HG03565 (cell line): ENCODE measurements around the gene PURA.
"Not testable (repeated sequence)": the region's sequence is repeated elsewhere in the genome, so short reads cannot be mapped to it uniquely, and the experiment has no call there.

ENCODE experiments used
- ATAC-seq: cut with Tn5 transposase; IDR thresholded peaks from one replicate; pipeline ENCODE4 v1.9.1; 2021; ENCODE audit warnings: mild to moderate bottlenecking, moderate library complexity; ENCODE audit not compliant: unreplicated experiment

Gene PURA

GRCh38 chr5:140134277-140134935 is 20.5 kb downstream of the PURA start:
- no peak for ATAC-seq

- no peak for ATAC-seq
Measured at GRCh38 chr5:140135127-140135526, 21.2 kb downstream of the PURA start.

DNA sequence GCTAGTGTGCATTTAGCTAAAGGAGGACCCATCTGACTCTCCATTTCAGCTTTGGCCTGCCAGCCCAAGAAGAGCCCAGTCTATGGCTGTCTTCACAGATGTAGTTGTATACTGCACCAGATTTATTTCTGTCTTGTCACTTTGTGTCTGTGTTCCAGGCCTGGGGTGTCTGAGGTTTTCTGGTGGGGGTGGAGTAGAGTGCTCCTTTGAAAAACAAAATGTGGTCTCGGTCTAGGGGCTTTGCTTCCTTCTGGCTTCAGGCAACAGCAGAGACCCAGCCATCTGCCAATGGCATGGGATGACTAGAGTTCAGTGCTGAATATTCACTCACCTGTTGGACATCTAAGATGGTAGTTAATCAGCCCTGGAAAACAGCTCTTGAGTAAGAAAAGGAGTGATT is 22.7 kb downstream of the PURA start:
- no peak for ATAC-seq

GRCh38 chr5:140140435-140140834 is 26.5 kb downstream of the PURA start:
- ATAC-seq = no peak

DNA sequence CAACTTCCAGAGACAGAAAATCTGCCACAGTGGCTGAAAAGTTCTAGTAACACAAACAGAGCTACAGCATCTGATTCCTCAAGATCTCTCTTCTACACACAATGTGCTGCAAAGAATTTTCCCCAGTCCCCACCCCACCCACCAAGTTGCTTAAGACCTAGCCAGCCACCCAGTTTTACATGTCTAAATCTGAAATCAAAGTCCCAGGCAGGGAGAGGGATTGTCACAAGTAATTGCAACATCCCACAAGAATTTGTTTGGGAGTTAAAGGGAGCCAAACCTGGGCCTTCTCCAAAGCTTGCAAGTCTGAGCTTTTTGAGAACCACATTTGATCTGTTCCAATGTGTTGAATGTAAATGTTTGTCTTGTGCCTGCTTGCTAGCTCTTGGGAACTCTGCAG is 27.3 kb downstream of the PURA start:
- no peak for ATAC-seq

- no peak for ATAC-seq
Measured at GRCh38 chr5:140142246-140142645, 28.3 kb downstream of the PURA start.

DNA sequence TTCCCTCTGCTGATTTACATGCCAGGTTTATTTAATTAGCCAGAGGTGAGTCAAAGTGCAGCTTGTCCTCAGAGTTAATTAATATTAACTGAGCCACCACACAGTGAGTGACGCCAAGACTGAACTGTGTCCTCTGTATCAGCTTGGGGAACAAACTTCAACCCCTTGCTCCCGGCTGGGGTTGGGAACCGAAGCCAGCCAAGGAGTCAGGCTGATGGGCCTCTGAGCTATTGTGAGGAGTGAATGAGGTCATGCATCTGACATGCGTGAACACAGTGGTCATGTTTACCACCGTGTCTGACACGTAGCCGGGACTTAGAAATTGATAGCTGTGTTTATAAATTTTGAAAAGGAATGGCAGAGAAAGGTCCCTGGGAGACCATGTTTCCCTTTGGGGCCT is 28.9 kb downstream of the PURA start:
- ATAC-seq = no peak

DNA sequence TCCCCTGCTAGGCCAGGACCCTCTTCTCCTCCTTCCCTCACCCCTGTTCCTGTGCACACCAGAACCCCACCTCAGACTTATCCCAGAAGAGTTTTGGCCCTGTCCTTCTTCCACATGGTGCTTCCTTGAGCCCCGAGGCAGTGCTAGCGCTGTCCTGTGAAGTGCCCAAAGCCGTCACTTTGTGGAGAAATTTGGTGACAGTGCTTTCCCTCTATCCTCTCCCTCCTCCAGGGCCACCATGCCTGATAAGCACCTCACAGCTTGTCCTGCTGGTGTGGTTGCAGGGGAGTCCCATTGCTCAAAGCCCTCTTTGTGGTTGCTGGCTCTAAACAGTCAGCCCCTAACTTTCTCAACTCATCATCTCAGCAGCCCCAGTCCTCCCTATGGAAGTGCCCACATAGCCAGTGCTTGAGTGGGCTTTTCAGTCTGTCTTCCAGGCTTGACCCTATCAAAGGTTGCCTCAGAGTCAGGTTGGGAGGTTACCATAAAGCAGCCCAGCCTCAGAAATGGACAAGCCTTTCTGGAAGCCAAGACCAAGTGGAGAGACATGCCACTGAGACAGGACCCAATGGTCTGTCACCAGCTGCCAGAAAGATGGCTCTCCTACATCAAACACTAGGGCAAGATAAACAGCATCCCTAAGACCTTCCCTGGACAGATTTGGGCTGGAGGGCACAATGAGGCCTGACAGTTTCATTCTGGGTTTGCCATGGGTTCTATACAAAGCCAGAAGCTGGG is 29.8 kb downstream of the PURA start:
- no peak for ATAC-seq

GRCh38 chr5:140145256-140145655 is 31.3 kb downstream of the PURA start:
- no peak for ATAC-seq

- ATAC-seq = no peak
Measured at GRCh38 chr5:140145818-140146522, 32.1 kb downstream of the PURA start.

- no peak for ATAC-seq
Measured at GRCh38 chr5:140146523-140146842, 32.6 kb downstream of the PURA start.

DNA sequence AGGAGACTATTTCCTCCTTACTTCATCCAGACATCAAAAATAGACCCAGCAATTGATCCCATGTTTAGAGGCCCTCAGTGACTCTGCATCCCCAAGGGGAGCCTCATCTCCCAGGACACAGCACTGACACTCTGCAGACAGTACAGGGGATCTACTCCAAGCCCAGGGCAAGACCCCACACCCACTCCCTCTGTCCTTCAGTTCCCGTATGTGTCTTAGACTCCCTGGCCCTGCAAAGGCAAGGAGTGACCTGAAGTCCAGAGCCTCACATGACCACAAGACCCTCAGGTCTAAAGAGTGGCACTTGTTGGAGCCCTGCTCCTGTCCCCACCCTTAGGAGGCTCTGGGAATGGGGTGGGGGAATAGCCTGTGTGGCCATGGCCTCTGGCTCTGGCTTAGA is 33.6 kb downstream of the PURA start:
- no peak for ATAC-seq

DNA sequence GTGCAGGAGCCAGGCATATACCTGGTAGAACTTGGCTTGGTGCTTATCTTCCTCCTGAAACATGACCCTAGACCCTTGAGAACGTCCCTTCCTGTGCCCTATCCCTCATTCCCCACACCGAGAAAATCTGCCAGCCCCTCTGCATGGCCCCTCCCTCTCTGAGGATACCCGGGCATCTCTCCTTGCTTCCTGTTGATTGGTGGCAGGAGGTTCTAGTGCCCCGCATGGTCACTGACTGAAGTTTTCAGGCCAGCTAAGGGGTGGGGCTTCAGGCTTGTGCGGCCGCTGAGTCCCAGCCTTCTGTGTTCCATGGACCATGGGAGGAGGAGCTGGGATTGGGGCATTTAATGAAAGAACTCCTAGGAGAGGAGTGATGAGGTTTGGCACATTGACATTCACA is 34.6 kb downstream of the PURA start:
- no peak for ATAC-seq

DNA sequence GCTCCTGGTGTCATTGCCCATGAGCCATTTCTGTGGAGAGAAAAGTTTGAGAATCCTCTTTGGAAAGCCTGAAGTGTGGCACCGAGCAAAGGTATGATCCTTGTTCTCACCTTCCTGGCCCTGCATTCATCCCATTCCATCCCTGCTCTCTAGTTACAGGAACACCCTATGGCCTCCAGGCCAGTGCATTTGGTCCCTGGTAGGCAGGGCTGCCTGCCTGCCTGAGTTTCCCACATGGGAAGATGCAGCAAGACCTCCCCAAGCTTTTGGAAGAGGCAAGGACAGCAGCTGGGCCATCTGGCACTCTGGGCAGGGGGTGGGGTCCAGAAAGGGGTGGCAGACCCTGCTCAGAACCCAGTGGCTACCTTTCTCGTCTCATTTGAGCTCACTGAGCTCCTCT is 36.3 kb downstream of the PURA start:
- no peak for ATAC-seq

- ATAC-seq = no peak
Measured at GRCh38 chr5:140151144-140152021, 37.5 kb downstream of the PURA start.

GRCh38 chr5:140152022-140152999 is 38.4 kb downstream of the PURA start:
- ATAC-seq = no peak

GRCh38 chr5:140153255-140153654 is 39.3 kb downstream of the PURA start:
- no peak for ATAC-seq

DNA sequence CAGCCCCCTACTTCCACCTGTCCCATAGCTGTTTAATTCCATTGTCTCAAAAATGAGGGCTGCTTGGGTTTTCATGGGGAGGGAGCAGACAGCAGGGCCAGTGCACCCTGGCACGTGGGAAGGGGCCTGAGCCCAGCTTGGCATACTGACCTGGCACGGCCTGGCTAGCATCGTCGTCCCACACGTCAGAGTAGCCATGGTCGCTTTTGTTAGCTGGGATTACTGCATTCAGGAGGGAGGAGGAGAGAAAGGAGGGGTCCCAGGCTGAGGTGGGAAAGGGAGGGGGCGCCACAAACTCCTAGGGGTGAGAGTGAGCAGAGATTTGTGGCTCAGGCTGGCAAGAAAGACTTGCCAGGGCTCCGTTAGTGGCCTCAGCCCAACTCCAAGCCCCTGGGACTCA is 40.0 kb downstream of the PURA start:
- no peak for ATAC-seq

DNA sequence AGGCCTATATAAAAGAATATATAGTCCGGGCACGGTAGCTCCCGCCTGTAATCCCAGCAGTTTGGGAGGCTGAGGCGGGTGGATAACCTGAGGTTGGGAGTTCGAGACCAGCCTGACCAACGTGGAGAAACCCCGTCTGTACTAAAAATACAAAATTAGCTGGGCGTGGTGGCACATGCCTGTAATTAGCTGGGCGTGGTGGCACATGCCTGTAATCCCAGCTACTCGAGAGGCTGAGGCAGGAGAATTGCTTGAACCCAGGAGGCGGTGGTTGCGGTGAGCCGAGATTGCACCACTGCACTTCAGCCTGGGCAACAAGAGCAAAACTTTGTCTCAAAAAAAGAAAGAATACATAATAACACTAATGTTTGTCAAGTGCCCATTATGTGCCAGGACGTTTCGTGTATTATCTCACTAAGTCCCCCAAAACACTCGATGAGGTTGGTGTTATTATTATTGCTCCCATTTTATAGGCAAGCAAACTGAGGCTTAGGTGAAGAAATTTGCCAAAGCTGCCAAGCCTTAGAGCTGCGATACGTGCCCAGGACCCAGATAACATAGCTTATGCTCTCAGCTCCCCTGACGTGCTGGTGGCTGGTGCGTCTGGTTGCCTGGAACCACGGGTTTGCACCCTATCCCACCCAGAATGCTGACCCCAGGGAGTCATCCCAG is 40.9 kb downstream of the PURA start:
- ATAC-seq = not testable (repeated sequence)
